H1 (cell line): Measurements from ENCODE around the gene NFASC. TPM values are rescaled to one million over a fixed set of nuclear protein-coding genes. Genes with fewer than 3 reads are reported as not detected.

Source experiments
- CTCF ChIA-PET: fragments of 300-600 bp; sonication (Branson Sonifier 250); formaldehyde crosslinking; loops from one replicate; lab custom pipeline; 2021; ENCODE audit not compliant: partially characterized antibody; lab: Charles Lee
- POLR2A ChIA-PET: fragments of 300-600 bp; sonication (Branson Sonifier 250); formaldehyde crosslinking; loops from one replicate; lab custom pipeline; 2021; ENCODE audit warnings: inconsistent platforms; ENCODE audit not compliant: partially characterized antibody; lab: Charles Lee
- DNase-seq, 2 experiments: peaks; one replicate each; pipeline versions ENCODE4 v3.0.0 to v3.0.0-alpha.2; 2010 to 2022; ENCODE audit warnings: low spot score in 2 of 2, low read depth in 1 of 2, mixed read lengths in 1 of 2
- FAIRE-seq: peaks from 2 replicates; lab custom pipeline; 2011; peaks lifted over from hg19 to GRCh38; lab: Jason Lieb, UNC
- H2AFZ ChIP-seq: 2 replicates; pipeline ENCODE4 v1.8.1; 2012; ENCODE audit warnings: low read length, inconsistent platforms
- H2AK5ac ChIP-seq: 2 replicates; pipeline ENCODE4 v1.6.1; 2013; ENCODE audit warnings: low read depth, low read length
- H2BK120ac ChIP-seq: replicated peaks from 2 replicates; pipeline ENCODE3; 2013; ENCODE audit warnings: low read depth, low read length, inconsistent platforms
- H2BK12ac ChIP-seq: 2 replicates; pipeline ENCODE4 v1.6.1; 2013; ENCODE audit warnings: low read depth, low read length
- H2BK15ac ChIP-seq: 2 replicates; pipeline ENCODE4 v1.6.1; 2013; ENCODE audit warnings: low read length
- H2BK20ac ChIP-seq: 2 replicates; pipeline ENCODE4 v1.6.1; 2013; ENCODE audit warnings: low read length
- H2BK5ac ChIP-seq: 2 replicates; pipeline ENCODE4 v1.6.1; 2013; ENCODE audit warnings: low read depth, low read length
- H3K14ac ChIP-seq: 2 replicates; pipeline ENCODE4 v1.6.1; 2013; ENCODE audit warnings: inconsistent platforms; ENCODE audit not compliant: insufficient read length
- H3K18ac ChIP-seq: 2 replicates; pipeline ENCODE4 v1.6.1; 2013; ENCODE audit warnings: low read length; ENCODE audit errors: extremely low read depth
- H3K23ac ChIP-seq: 2 replicates; pipeline ENCODE4 v1.6.1; 2013; ENCODE audit warnings: inconsistent platforms; ENCODE audit not compliant: insufficient read length
- H3K23me2 ChIP-seq: 2 replicates; pipeline ENCODE4 v1.6.1; 2013; ENCODE audit warnings: low read depth, low read length
- H3K27ac ChIP-seq: 2 replicates; pipeline ENCODE4 v1.6.1; 2011; ENCODE audit warnings: low read depth, low read length, inconsistent platforms
- H3K27me3 ChIP-seq, 4 experiments: replicated peaks in 1 of 4; 1 replicate in 1 of 4; 2 replicates in 3 of 4; pipeline versions ENCODE4 v1.6.1 to v1.8.1; 2011 to 2013; ENCODE audit warnings: low read length in 3 of 4, mild to moderate bottlenecking in 3 of 4, inconsistent platforms in 2 of 4, mixed read lengths in 2 of 4, moderate library complexity in 1 of 4; ENCODE audit not compliant: control insufficient read depth in 3 of 4, insufficient read depth in 3 of 4; ENCODE audit errors: extremely low read depth in 1 of 4
- H3K36me3 ChIP-seq, 4 experiments: 2 replicates each; pipeline versions ENCODE4 v1.6.1 to v1.8.1; 2011 to 2013; ENCODE audit warnings: mild to moderate bottlenecking in 4 of 4, low read length in 3 of 4, moderate library complexity in 2 of 4, control low read depth in 1 of 4, inconsistent platforms in 1 of 4; ENCODE audit not compliant: insufficient read depth in 4 of 4, control insufficient read depth in 2 of 4
- H3K4ac ChIP-seq: replicated peaks from 2 replicates; pipeline ENCODE3; 2013; ENCODE audit warnings: low read length, low read depth, mixed read lengths, inconsistent platforms; ENCODE audit not compliant: insufficient read length
- H3K4me1 ChIP-seq, 4 experiments: replicated peaks in 1 of 4; 1 replicate in 1 of 4; 2 replicates in 3 of 4; pipeline versions ENCODE4 v1.6.1 to v1.8.1; 2011 to 2013; ENCODE audit warnings: low read length in 3 of 4, inconsistent platforms in 2 of 4, mixed read lengths in 1 of 4; ENCODE audit not compliant: insufficient read depth in 4 of 4, control insufficient read depth in 3 of 4
- H3K4me2 ChIP-seq, 2 experiments: 2 replicates each; pipeline versions ENCODE4 v1.6.1 to v1.8.1; 2011 to 2013; ENCODE audit warnings: low read depth in 2 of 2, low read length in 2 of 2, control low read depth in 1 of 2, inconsistent platforms in 1 of 2, mild to moderate bottlenecking in 1 of 2; ENCODE audit not compliant: insufficient read depth in 1 of 2
- H3K4me3 ChIP-seq, 4 experiments: fragments of 200-600, 300-600 bp in 1 of 4; sonication (generic), shearing (Covaris generic), sonication (Bioruptor Twin) in 1 of 4; 2 replicates each; pipeline versions ENCODE4 v1.5.1 to v1.8.1; 2011 to 2016; ENCODE audit warnings: low read length in 4 of 4, low read depth in 3 of 4, control low read depth in 2 of 4, inconsistent platforms in 2 of 4, mild to moderate bottlenecking in 2 of 4, mixed read lengths in 1 of 4, moderate library complexity in 1 of 4; ENCODE audit not compliant: insufficient read depth in 2 of 4; ENCODE audit errors: extremely low read depth in 1 of 4
- H3K56ac ChIP-seq: replicated peaks from 2 replicates; pipeline ENCODE3; 2013; ENCODE audit warnings: low read depth, mild to moderate bottlenecking, mixed read lengths, low read length, inconsistent platforms; ENCODE audit not compliant: insufficient read length
- H3K79me1 ChIP-seq: 2 replicates; pipeline ENCODE4 v1.6.1; 2013; ENCODE audit warnings: low read depth, low read length, control low read depth
- H3K79me2 ChIP-seq, 2 experiments: 2 replicates each; pipeline versions ENCODE4 v1.6.1 to v1.8.1; 2012 to 2013; ENCODE audit warnings: low read length in 2 of 2, mild to moderate bottlenecking in 2 of 2, inconsistent platforms in 1 of 2; ENCODE audit not compliant: insufficient read depth in 2 of 2, control insufficient read depth in 1 of 2
- H3K9ac ChIP-seq, 4 experiments: replicated peaks in 1 of 4; 1 replicate in 1 of 4; 2 replicates in 3 of 4; pipeline versions ENCODE4 v1.6.1 to v1.8.1; 2011 to 2013; ENCODE audit warnings: low read depth in 3 of 4, low read length in 3 of 4, control low read depth in 2 of 4, mild to moderate bottlenecking in 2 of 4, moderate library complexity in 2 of 4, inconsistent platforms in 1 of 4; ENCODE audit errors: extremely low read depth in 1 of 4
- H3K9me3 ChIP-seq, 2 experiments: 2 replicates each; pipeline versions ENCODE4 v1.6.1 to v1.8.1; 2012 to 2013; ENCODE audit warnings: mild to moderate bottlenecking in 2 of 2, moderate library complexity in 2 of 2, control low read depth in 1 of 2, inconsistent platforms in 1 of 2, low read depth in 1 of 2, low read length in 1 of 2, mixed read lengths in 1 of 2; ENCODE audit not compliant: insufficient read depth in 2 of 2
- H4K20me1 ChIP-seq, 2 experiments: replicated peaks in 1 of 2; 2 replicates each; pipeline versions ENCODE3 to v1.8.1; 2011 to 2013; ENCODE audit warnings: inconsistent platforms in 2 of 2, low read length in 2 of 2, mild to moderate bottlenecking in 1 of 2; ENCODE audit not compliant: insufficient read depth in 2 of 2, control insufficient read depth in 1 of 2
- H4K5ac ChIP-seq: 2 replicates; pipeline ENCODE4 v1.6.1; 2013; ENCODE audit warnings: low read length, low read depth, mixed read lengths, inconsistent platforms; ENCODE audit not compliant: insufficient read length
- H4K8ac ChIP-seq: 2 replicates; pipeline ENCODE4 v1.8.0; 2013; ENCODE audit warnings: mild to moderate bottlenecking, moderate library complexity, low read length, inconsistent platforms; ENCODE audit not compliant: insufficient read depth; ENCODE audit errors: extremely low read depth
- H4K91ac ChIP-seq: replicated peaks from 2 replicates; pipeline ENCODE3; 2013; ENCODE audit warnings: low read length, mixed read lengths, inconsistent platforms; ENCODE audit not compliant: insufficient read length
- ATF2 ChIP-seq: IDR thresholded peaks from 2 replicates; pipeline ENCODE4 v1.6.1; 2012; ENCODE audit warnings: low read length, inconsistent platforms
- CTCF ChIP-seq, 3 experiments: IDR thresholded peaks; 1 replicate in 2 of 3; 2 replicates in 1 of 3; pipeline versions ENCODE4 v1.5.1 to v1.6.1; 2011; ENCODE audit warnings: low read length in 3 of 3, mild to moderate bottlenecking in 3 of 3, inconsistent platforms in 2 of 3, low read depth in 1 of 3, moderate library complexity in 1 of 3; ENCODE audit not compliant: insufficient read depth in 1 of 3; ENCODE audit errors: control extremely low read depth in 1 of 3
- EZH2 ChIP-seq: fragments of 200-600 bp; sonication (generic); IDR thresholded peaks from 2 replicates; pipeline ENCODE4 v1.7.1; 2012; ENCODE audit warnings: low read depth, mild to moderate bottlenecking, moderate library complexity, low read length, inconsistent platforms; ENCODE audit not compliant: severe bottlenecking
- NRF1 ChIP-seq: IDR thresholded peaks from 2 replicates; pipeline ENCODE4 v1.6.1; 2011; ENCODE audit warnings: mild to moderate bottlenecking, low read depth, low read length, improper control_type of control experiment
- SAP30 ChIP-seq: fragments of 300-600 bp; sonication (generic); IDR thresholded peaks from 2 replicates; pipeline ENCODE4 v1.7.1; 2012; ENCODE audit warnings: low read length, moderate library complexity, mild to moderate bottlenecking, inconsistent platforms; ENCODE audit not compliant: insufficient read depth, insufficient replicate concordance
- SUZ12 ChIP-seq: fragments of 200-600 bp; sonication (generic); IDR thresholded peaks from 2 replicates; pipeline ENCODE4 v1.6.1; 2012; ENCODE audit warnings: mild to moderate bottlenecking, inconsistent platforms, low read length, moderate library complexity, mixed read lengths
- WGBS, 2 experiments: shearing (Covaris generic) in 1 of 2; methylation state at CpG; one replicate each; pipeline versions ENCODE4 v1.1.6 to v1.1.7; 2013 to 2015; ENCODE audit warnings: low lambda C conversion rate in 2 of 2, mixed read lengths in 2 of 2, inconsistent platforms in 1 of 2, low coverage in 1 of 2, missing lambda C conversion rate in 1 of 2; ENCODE audit not compliant: insufficient replicate concordance in 2 of 2, insufficient coverage in 1 of 2, insufficient read length in 1 of 2; ENCODE audit errors: extremely low coverage in 1 of 2, missing lambda C conversion rate in 1 of 2; 5-methylcytosine and 5-hydroxymethylcytosine counted together
- polyA plus RNA-seq, 7 experiments: library from polyadenylated mRNA; depleted of rRNA in 3 of 7; stranded (reverse) in 5 of 7; unstranded in 2 of 7; fragments of >200 nt in 5 of 7; fragments of 200-250 nt in 2 of 7; gene quantifications; 1 replicate in 5 of 7; 2 replicates in 1 of 7; 4 replicates in 1 of 7; pipeline versions ENCODE4 v1.2.1 to v1.2.3, GENCODE V29; 2011 to 2013; ENCODE audit warnings: missing spikeins in 2 of 7, mixed read lengths in 2 of 7
- total RNA-seq: library from RNA; stranded (reverse); fragmentation: NEBNext Ultra II Directional; extraction: Animal tissue kit (Norgen Biotek cat#: 25700); gene quantifications from 2 replicates; pipeline ENCODE4 v1.2.1, GENCODE V29; 2021

Gene NFASC
- total and polyA plus RNA-seq, 2 of the 8 experiments (the other 6 are each of a cell fraction or from before 2014, with no cell fraction given): 5.0 to 15.2 TPM

GRCh38 chr1:205013683-205014367 is 143.2 kb downstream of the NFASC start:
- Histone ChIP-seq H2BK5ac (peak overlapping the region; percentile 63; the same call in 1 of the 2 replicates), H3K79me2 (no peaks in the 10 kb centered on the region), H3K36me3 (no peaks in the 10 kb centered on the region), H3K79me1 (0 out of 2 replicates have a peak, but pooled peaks cover 2% of the 10 kb centered on the region), H2BK15ac (no peak overlapping the region), H4K5ac (no peak overlapping the region), H2BK20ac (peak overlapping the region; percentile 66; the same call in 1 of the 2 replicates), H3K9me3 (no peaks in the 10 kb centered on the region), H2BK120ac (no peak overlapping the region), H3K4me1 (peaks cover 0 to 21% (median 7%) of the 10 kb centered on the region in 4 experiments; a peak in 5 of 7 replicates), H3K14ac (no peak overlapping the region), H3K9ac (no peak overlapping the region; a peak in 1 of 7 replicates), H3K4me3 (no peak overlapping the region), H3K23me2 (no peaks in the 10 kb centered on the region), H4K8ac (no peak overlapping the region), H3K27ac (no peak overlapping the region), H3K4me2 (no peak overlapping the region; a peak in 1 of 4 replicates), H3K23ac (no peak overlapping the region), H2AFZ (no peak overlapping the region), H3K4ac (peak overlapping the region; percentile 10), H3K56ac (no peak overlapping the region), H2AK5ac (no peak overlapping the region), H2BK12ac (peak overlapping the region; percentile 82; the same call in 1 of the 2 replicates), H4K20me1 (no peaks in the 10 kb centered on the region), H3K27me3 (no peaks in the 10 kb centered on the region), H4K91ac (peak overlapping the region; percentile 8), H3K18ac (no peak overlapping the region)
- ChIA-PET POLR2A (no interaction called here), CTCF (interaction anchor here (1.0 to 33.2 kb wide), 9 partner anchors 15 to 179 kb away, joined by 3 to 531 read pairs (median 3); no protein-coding TSS in a partner anchor)
- 88% methylated on average over 6 of the region's 6 CpGs; no CpG with 5 or more reads in 1 of the 2 experiments for WGBS, 2 experiments
- DNase-seq: no peak
- no peak for FAIRE-seq
- TF ChIP-seq CTCF (IDR thresholded peaks at IDR 0.05; ENCODE audit: control extremely low read depth in 1 of 3, insufficient read depth in 1 of 3, low read depth in 1 of 3, low read length in 3 of 3): no peak
- no peak for TF ChIP-seq NRF1
- TF ChIP-seq ATF2: no peak
- no peak for TF ChIP-seq EZH2
- TF ChIP-seq SAP30: no peak
- no peak for TF ChIP-seq SUZ12
